GM12864 (cell line): ENCODE measurements around the gene PKDREJ.
"Not testable (repeated sequence)": the region's sequence is repeated elsewhere in the genome, so short reads cannot be mapped to it uniquely, and the experiment has no call there.

Experiments
- DNase-seq: peaks from one replicate; pipeline ENCODE4 v3.0.0-alpha.2; 2011; ENCODE audit warnings: low read depth
- H3K4me3 ChIP-seq: 2 replicates; pipeline ENCODE4 v1.5.1; 2011; ENCODE audit warnings: mild to moderate bottlenecking, low read depth, low read length, control low read depth
- TF ChIP-seq, protein P1 (sequence below): IDR thresholded peaks from 2 replicates; pipeline ENCODE4 v1.5.1; 2011; ENCODE audit warnings: low read depth, mild to moderate bottlenecking, moderate library complexity, low read length, control low read depth, inconsistent platforms; ENCODE audit errors: missing control alignments

Gene PKDREJ, protein sequence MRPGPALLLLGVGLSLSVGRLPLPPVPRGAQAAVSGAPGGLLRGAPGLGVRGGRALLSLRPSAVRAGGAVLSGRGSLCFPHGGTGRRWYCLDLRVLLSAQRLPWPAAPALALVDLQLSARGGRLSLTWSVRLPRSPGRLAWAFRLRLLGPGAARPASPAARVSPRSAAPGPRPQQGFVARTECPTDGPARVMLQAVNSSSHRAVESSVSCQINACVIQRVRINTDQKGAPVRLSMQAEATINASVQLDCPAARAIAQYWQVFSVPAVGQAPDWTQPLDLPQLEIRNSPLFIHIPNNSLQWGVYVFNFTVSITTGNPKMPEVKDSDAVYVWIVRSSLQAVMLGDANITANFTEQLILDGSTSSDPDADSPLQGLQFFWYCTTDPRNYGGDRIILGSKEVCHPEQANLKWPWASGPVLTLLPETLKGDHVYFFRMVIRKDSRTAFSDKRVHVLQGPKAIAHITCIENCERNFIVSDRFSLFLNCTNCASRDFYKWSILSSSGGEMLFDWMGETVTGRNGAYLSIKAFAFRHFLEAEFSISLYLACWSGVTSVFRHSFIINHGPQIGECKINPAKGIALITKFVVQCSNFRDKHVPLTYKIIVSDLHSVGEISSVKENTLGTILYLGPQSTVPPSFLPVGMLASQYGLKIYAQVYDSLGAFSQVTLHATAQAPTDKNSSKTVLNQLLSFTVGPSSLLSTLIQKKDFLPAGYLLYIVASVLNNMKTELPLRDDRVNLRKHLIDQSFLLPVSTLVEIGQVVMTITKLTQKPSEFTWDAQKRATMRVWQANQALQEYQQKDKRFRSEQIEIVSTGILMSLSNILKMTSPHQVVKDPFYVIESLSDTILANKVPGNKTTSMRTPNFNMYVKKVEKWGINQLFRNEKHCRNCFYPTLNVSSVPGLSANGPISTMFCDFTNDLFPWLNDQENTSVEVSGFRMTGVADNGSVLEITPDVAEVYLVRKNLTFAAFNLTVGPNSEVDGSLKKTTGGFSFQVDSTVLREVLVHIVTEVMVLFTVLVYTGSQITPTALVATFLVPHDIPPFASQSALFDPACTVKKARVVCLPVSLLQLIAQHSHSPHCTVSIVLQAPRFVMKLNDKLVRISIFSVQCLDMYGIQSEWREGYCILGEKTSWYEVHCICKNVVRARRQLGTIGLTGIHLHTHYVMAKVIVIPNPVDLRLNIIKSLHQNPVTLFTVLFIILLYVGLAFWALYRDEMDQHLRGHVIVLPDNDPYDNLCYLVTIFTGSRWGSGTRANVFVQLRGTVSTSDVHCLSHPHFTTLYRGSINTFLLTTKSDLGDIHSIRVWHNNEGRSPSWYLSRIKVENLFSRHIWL (N-terminal part only)

DNA sequence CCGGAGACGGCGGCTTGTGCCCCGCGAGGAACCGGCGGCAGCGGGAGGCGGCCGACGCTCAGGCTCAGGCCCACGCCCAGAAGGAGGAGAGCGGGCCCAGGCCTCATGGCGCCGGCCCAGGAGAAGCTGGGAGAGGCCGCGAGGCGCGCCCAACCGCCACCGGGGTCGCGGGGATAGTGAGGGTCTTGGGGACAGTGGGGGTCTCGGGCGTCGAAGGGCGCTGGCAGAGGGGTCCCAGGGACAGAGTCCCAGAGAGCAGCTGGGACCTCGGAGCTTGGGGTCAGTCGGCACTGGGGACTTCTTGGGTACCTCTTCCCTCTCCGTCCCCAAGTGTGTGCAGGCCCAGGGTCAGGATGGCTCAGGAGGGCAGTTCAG lies at the start of gene PKDREJ:
TSS of gene PKDREJ (minus strand) at position 128 of the 375 bp plus-strand sequence. CDS start at position 107, 21 bp downstream.
- TF ChIP-seq, protein P1, sequence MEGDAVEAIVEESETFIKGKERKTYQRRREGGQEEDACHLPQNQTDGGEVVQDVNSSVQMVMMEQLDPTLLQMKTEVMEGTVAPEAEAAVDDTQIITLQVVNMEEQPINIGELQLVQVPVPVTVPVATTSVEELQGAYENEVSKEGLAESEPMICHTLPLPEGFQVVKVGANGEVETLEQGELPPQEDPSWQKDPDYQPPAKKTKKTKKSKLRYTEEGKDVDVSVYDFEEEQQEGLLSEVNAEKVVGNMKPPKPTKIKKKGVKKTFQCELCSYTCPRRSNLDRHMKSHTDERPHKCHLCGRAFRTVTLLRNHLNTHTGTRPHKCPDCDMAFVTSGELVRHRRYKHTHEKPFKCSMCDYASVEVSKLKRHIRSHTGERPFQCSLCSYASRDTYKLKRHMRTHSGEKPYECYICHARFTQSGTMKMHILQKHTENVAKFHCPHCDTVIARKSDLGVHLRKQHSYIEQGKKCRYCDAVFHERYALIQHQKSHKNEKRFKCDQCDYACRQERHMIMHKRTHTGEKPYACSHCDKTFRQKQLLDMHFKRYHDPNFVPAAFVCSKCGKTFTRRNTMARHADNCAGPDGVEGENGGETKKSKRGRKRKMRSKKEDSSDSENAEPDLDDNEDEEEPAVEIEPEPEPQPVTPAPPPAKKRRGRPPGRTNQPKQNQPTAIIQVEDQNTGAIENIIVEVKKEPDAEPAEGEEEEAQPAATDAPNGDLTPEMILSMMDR, result no peak
- H3K4me3 ChIP-seq, result no peak within 1 kb of the TSS
- no peak for DNase-seq

DNA sequence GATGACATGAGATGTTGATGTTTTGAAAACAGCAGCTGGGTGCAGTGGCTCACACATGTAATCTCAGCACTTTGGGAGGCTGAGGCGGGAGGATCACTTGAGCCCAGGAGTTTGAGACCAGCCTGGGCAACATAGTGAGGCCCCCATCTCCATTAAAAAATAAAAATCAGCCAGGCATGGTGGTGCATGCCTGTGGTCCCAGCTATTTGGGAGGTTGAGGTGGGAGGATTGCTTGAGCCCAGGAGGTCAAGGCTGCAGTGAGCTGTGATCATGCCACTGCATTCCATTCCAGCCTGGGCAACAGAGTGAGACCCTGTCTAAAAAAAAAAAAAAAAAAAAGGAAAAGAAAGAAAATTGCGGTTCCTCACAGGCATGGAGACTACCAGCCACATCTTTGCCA lies 49.7 kb upstream of the PKDREJ start:
- DNase-seq, H3K4me3 ChIP-seq: not testable (repeated sequence)

DNA sequence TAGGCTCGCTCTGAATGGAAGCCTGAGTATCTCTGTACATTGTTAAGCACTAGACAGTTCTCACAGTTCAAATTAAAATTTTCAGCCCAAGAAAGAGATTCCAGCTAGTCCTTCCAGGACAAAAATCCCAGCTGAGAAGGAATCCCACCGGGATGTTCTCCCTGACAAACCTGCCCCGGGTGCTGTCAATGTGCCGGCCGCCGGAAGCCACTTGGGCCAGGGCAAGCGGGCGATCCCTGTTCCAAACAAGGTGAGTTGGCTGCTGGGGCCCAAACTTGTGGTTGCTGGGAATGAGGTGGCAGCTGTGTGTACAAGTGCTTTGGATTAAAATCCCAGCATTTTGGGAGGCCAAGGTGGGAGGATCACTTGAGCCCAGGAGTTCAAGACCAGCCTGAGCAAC lies 48.9 kb upstream of the PKDREJ start:
- no peak for DNase-seq
- TF ChIP-seq, protein P1, result no peak
- no peak overlapping the region for H3K4me3 ChIP-seq

DNA sequence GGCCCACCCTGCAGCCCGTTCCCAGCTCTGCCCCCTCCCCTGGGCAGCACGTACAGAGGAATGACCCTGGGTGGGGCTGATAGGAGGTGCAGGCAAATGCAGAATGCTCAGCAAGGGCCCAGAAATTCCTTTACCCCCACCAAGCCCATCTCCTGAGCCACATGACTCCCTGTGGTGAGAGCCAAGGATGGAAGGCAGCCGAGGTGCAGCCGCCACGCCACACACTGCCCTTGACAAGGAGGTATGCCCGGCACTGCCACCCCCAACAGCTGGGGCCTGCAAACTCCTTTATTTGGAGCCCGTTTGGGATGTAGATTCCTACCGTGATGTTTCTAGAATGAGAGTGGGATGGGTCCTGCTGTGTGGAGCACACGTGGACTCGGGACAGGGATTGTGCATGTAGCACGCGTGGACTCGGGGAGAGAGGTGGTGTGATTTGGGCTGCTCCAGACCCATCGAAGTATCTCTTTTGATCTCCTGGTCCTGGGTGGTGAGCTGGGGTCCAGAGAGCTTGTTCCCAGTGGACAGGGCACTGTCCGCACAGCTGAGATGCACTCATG lies 46.5 kb upstream of the PKDREJ start:
- no peak overlapping the region for H3K4me3 ChIP-seq
- DNase-seq, result no peak
- TF ChIP-seq, protein P1, result no peak

DNA sequence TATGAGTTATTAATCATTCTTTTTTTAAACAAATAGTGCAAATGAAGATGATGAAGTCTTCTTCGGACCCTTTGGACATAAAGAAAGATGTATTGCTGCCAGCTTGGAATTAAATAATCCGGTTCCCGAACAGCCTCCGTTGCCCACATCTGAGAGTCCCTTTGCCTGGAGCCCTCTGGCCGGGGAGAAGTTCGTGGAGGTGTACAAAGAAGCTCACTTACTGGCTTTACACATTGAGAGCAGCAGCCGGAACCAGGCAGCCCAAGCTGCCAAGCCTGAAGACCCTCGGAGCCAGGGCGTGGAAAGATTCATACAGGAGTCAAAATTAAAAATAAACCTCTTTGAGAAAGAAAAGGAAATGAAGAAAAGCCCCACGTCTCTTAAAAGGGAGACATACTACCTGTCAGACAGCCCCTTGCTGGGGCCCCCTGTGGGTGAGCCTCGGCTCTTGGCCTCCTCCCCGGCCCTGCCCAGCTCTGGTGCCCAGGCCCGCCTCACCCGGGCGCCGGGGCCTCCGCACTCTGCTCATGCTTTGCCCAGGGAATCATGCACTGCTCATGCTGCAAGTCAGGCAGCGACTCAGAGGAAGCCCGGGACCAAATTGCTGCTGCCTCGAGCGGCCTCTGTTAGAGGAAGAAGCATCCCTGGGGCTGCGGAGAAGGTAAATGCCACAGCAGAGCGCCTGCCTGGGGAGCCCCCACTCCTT lies 45.3 kb upstream of the PKDREJ start:
- no peak for DNase-seq
- TF ChIP-seq, protein P1, result no peak
- H3K4me3 ChIP-seq, result no peak overlapping the region

DNA sequence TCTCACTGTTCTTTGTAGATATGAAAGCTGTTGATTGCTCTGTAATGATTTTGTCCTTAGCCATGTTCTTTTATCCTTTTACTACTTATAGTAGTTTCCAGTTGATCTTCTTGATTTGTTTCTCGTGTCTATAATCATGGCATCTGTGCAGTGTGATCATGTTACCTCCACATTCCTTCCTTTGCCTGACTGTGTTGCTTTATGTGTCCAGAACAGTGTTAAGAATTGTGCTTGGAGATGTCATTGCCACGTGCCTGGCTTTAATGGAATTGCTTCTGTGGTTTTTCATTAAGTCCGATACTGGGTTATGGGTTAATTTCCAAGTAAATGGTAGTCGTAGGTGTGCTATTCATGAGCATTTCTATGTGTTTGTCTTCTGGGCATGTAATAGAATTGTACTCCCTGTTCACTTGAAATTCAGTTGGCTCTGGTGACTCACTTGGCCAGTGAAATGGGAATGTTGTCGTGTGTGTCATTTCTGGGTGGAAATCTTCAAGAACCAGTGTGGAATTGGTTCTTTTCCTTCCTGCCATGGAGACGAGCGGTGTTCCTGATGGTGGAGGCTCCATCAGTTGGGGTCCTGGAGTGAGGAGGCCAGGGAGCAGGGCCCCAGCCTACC lies 40.3 kb upstream of the PKDREJ start:
- no peak for DNase-seq
- TF ChIP-seq, protein P1, result no peak
- H3K4me3 ChIP-seq, result no peak overlapping the region
